Erythroblast (primary cell): ENCODE data around the gene GLS.

Source experiments
- GATA1 ChIP-seq: IDR thresholded peaks from 2 replicates; pipeline ENCODE4 v1.6.1; 2011; ENCODE audit warnings: low read depth, mild to moderate bottlenecking, control low read depth, low read length, moderate library complexity
- POLR2A ChIP-seq: IDR thresholded peaks from 2 replicates; pipeline ENCODE4 v1.6.1; 2011; ENCODE audit warnings: mild to moderate bottlenecking, low read length

GRCh38 chr2:190875891-190876290 is 4.7 kb upstream of the GLS start:
- TF ChIP-seq POLR2A, result no peak
- no peak for TF ChIP-seq GATA1
